ENCODE data around the gene DDIT4L. TPM values are rescaled to one million over a fixed set of nuclear protein-coding genes. Genes with fewer than 3 reads are reported as not detected.
"Not testable (repeated sequence)": the region's sequence is repeated elsewhere in the genome, so short reads cannot be mapped to it uniquely, and the experiment has no call there.

The DDIT4L gene
- total RNA-seq, result 0.43 TPM
- long read RNA-seq, result 0 reads

DNA sequence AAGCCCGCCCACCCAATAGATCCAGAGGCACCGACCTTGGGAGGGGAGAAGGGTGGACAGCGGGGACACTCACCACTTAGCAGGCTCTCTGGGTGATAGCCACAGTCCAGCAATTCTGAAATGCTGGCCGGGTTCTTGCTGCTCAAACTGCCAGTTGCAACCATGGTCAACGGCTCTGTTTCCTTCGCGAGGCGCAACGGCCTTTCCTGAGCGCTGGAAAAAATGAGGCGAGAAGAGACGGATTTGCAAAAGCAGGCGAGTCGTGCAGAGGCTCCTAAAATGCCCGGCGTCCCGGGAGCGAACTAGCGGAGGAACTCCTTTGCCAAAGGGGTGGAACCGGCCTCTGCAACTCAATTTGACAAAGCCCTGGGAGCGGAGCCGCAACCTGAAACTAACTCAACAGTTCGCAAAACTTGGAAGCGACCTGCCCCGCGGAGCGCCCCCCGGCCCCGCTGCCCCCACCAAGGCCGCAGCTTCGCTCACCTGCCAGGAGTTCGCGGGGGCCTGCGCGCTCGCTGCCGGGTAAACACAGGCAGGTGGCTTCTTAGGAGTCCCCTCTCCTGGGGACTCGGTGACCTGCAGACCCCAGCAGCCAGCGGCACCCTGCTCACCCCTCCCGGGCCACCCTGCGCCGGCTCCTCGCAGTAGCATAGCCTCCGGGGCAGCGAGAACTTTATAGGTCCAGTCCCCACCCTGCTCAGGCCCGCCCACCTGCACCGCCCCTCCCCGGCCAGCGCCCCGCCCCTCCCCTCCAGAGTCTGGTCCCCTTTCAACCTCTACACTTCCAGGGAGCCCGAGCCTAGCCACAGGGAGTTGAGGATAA, at the start of gene DDIT4L:
TSS of gene DDIT4L (minus strand) at position 649 of the 823 bp plus-strand sequence. CDS start at position 164, 485 bp downstream.
- ATAC-seq (peak; percentile 82), DNase-seq (ENCODE audit: missing footprints) (no peak)
- intact Hi-C loops (cut with DNase I), result no loop called here

DNA sequence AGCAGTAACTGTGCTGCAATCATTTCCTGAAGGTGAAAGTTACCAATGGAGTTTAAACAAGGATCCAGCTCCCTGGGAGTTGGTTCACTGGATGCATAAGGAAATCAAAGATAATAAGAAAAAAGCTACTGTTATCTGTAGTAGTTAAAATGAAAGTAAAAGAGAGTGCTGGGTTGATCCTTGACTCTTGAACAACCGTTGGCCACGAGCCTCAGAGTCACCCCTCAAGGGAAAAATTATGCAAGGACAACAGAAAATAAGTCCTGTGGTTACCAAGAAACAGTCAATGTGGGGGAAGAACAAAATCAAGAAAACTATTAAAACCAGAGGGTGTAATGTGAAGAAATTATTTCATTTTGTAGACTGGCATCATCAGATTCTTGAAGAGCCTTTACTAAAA, 49.7 kb upstream of the DDIT4L start:
- DNase-seq (ENCODE audit: missing footprints), result no peak
- intact Hi-C loops (cut with DNase I), result no loop called here
- ATAC-seq, result no peak

- intact Hi-C loops (cut with DNase I), result no loop called here
- DNase-seq (ENCODE audit: missing footprints), result no peak
- no peak for ATAC-seq
Observed at GRCh38 chr4:100224721-100225120, 34.5 kb upstream of the DDIT4L start.

- ATAC-seq, result no peak
Observed at GRCh38 chr4:100224160-100224559, 33.9 kb upstream of the DDIT4L start.

GRCh38 chr4:100208964-100209363, 18.7 kb upstream of the DDIT4L start:
- no peak for ATAC-seq
- DNase-seq (ENCODE audit: missing footprints), result no peak
- intact Hi-C loops (cut with DNase I), result no loop called here

More at GRCh38 chr4:100224160-100224559, 33.9 kb upstream of the DDIT4L start:
- DNase-seq (ENCODE audit: missing footprints), result no peak
- intact Hi-C loops (cut with DNase I), result no loop called here

DNA sequence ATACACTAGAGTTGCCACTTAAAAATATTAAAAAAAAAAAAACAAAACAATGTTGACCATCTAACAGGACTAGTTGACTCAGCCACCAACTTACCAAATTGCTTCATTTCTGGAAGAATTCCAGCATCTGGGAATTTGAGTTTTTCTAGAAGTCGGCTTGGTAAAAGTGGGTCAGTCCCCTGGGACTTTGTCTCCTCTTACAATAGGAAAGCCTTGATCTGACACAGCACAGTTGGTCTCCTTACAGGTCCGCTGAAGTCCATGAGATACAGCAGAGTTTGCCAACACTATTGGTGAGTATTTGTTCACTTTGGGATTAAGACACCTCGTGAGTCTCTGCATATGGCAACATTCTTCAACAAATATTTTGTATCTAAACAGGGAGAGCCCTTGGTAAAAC, 18.2 kb upstream of the DDIT4L start:
- DNase-seq (ENCODE audit: missing footprints), result no peak
- no peak for ATAC-seq
- intact Hi-C loops (cut with DNase I), result no loop called here

DNA sequence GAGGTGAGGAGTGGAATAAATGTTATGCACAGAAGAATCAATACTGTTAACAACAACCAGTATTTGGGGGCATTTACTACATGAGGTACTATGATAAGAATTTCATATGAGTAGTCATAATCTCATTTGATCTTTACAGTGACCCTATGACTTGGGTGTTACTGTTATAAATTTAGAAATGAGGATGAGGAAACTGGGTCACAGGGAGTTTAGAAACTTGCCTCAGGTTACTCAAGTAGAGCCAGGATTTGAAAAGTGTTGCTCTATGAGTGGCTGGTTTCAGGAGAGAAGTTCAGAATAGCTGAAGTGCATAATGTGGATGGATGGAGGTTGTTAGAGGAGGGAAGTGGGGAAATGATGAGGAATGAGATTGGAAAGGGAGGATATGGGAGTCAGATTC, 16.6 kb upstream of the DDIT4L start:
- intact Hi-C loops (cut with DNase I), result no loop called here
- DNase-seq (ENCODE audit: missing footprints), result no peak
- ATAC-seq, result no peak

GRCh38 chr4:100198061-100198460, 7.8 kb upstream of the DDIT4L start:
- ATAC-seq (no peak), DNase-seq (ENCODE audit: missing footprints) (no peak)
- intact Hi-C loops (cut with DNase I), result no loop called here

- DNase-seq (ENCODE audit: missing footprints); ATAC-seq; intact Hi-C loops (cut with DNase I): not testable (repeated sequence)
Observed at GRCh38 chr4:100196388-100197071, 6.3 kb upstream of the DDIT4L start.

DNA sequence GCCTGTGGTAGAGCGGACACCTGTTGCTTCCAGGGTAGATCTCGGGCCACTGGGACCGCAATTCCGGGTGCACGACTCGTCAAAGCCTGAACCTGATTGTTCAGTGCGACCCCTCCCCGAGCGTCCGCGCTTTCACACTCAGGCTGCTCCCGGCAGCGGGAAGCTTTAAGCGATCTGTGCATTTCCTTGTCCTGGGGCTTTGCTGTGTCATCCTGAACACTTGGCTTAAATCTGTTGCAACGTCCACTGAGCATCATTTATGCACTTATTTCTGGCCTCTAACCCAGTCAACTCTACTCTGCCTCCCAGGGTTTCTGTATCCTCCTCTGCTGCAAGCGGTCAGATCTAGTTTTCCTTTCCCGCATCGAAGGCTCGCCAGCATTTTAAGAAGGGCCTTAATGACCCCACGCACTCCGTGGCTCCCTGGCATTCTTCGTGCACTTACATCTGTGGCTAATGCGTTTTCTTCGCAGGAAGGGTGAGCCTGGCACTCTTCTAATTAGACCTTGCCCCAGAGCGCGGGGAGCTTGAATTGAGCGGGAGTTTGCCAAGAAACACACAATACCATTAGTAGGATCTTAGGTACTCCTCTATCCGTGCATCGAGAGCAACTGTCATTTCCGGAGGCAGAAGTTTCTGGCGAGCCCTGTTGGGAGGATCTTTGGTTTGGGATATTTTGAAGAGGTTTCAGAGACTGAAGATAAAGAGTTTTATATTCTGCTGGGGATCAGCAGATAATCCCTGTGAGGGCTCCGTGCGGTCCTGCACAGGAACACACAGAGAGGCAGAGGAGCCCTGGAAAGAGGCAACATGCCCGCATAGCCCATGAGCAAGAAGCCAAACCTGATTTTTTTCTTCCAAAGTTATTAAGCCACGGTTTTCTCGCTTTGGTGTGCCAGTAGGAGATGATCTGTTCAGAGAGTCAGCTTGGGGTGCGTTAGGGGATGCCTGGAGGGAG, 654 bp upstream of the DDIT4L start:
- ATAC-seq (peak; percentile 55), DNase-seq (ENCODE audit: missing footprints) (no peak)
- intact Hi-C loops (cut with DNase I), result no loop called here

DNA sequence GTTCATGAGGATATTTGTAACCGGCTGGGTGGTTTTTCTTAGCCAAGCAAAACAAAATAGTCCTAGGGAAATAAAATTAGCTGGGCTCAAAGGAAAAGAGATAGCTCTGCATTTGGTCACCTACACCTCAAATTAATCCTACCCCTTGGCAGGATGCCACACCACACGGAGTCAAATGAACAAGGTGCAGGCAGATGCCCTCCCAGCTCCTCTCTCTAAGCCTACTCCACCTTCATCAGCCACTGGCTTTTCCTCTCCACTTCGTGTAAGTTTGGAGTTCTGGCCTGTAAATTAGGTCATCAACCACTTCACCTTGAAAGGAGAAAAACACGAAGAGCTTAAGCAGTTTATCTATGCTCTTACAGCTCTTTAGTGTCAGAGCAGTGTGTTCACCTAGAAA, 1.4 kb downstream of the DDIT4L start:
- ATAC-seq (no peak), DNase-seq (ENCODE audit: missing footprints) (no peak)
- intact Hi-C loops (cut with DNase I), result no loop called here

GRCh38 chr4:100187781-100188180, 2.5 kb downstream of the DDIT4L start:
- ATAC-seq, result no peak
- DNase-seq (ENCODE audit: missing footprints), result no peak
- intact Hi-C loops (cut with DNase I), result no loop called here

GRCh38 chr4:100184787-100185186, 5.5 kb downstream of the DDIT4L start:
- ATAC-seq, result no peak
- intact Hi-C loops (cut with DNase I), result no loop called here
- no peak for DNase-seq (ENCODE audit: missing footprints)

GRCh38 chr4:100177855-100178254, 12.4 kb downstream of the DDIT4L start:
- ATAC-seq, result no peak
- intact Hi-C loops (cut with DNase I), result no loop called here
- no peak for DNase-seq (ENCODE audit: missing footprints)

DNA sequence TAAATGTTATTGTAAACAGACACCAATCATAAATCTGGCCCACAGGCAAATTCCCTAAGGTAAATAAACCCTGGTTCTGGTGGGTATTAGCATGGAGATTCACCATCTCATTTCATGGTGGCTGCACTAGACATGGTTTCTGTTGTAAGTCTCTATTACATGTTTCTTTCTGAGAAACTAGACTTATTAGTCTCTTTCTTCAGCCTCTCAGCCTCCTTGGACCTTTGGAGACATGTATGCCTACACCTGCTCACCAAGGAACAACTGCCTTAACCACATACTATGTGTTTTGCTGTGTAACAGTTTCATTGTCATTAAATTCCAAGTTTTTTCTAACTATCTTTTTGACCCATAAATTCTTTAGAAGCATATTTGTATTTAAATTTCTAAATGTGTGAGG, 13.1 kb downstream of the DDIT4L start:
- intact Hi-C loops (cut with DNase I), result no loop called here
- ATAC-seq (no peak), DNase-seq (ENCODE audit: missing footprints) (no peak)

DNA sequence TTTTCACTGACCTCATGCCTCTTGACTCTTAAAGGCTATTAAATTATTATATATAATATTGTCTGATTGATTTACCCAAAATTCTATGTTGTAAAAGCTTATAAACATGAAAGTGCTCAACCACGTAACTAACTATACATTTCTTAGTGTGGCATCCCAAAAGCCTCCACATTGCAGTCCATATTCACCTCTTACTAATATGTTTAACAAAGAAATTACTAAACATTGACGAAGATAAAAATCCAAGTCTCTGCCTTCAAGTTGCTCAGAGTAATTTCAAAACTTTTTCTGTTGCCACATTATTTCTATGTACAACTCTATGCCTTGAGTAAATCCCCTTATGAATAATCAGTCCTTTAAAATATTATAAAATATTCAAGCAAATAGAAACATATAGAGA, 14.4 kb downstream of the DDIT4L start:
- ATAC-seq (no peak), DNase-seq (ENCODE audit: missing footprints) (no peak)
- intact Hi-C loops (cut with DNase I), result no loop called here

DNA sequence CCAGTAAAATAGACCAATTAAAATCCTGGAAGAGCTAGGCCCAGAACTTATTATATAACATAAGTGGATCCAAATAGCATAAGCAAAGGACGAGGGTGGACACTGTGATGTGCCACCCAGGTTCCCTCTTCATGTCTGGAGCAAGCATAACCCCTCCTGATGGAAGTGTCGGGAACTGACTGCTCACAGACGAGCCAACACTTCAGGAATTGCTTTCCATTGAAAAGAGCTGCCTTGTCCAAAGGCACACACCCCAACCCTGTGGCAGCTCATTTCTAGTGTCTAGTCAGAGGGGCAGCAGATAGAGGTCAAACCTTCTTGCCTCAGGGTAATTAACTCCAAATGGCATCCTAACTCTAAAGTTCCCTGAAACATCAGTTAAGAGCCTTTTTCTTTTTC, 15.3 kb downstream of the DDIT4L start:
- intact Hi-C loops (cut with DNase I), result no loop called here

DNA sequence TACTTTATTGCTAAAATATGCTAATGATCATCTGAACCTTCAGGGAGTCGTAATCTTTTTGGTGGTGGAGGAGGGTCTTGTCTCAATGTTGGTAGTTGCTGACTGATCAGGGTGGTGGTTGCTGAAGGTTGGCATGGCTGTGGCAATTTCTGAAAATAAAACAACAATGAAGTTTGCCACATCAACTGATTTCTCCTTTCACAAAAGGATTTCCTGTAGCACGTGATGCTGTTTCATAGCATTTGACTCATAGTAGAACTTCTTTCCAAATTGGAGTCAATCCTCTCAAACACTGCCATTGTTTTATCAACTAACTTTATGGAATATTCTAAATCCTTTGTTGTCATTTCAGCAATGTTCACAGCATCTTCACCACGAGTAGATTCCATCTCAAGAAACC, 19.3 kb downstream of the DDIT4L start:
- DNase-seq (ENCODE audit: missing footprints), result no peak
- no peak for ATAC-seq
- intact Hi-C loops (cut with DNase I), result no loop called here

More for the DNA sequence above, 15.3 kb downstream of the DDIT4L start:
- ATAC-seq (no peak), DNase-seq (ENCODE audit: missing footprints) (no peak)
